HL-60 (cell line): Measurements from ENCODE around the gene ST6GALNAC1.

ENCODE experiments used
- CTCF ChIP-seq: IDR thresholded peaks from one replicate; pipeline ENCODE4 v1.5.1; 2011; ENCODE audit warnings: low read length, control low read depth, inconsistent platforms; ENCODE audit not compliant: insufficient read depth
- GABPA ChIP-seq: IDR thresholded peaks from 2 replicates; pipeline ENCODE4 v1.6.1; 2012; ENCODE audit warnings: low read depth
- POLR2AphosphoS5 ChIP-seq: IDR thresholded peaks from 2 replicates; pipeline ENCODE4 v1.6.1; 2012; ENCODE audit warnings: low read depth
- REST ChIP-seq: IDR thresholded peaks from 2 replicates; pipeline ENCODE4 v1.6.1; 2012; ENCODE audit warnings: low read depth; ENCODE audit not compliant: insufficient replicate concordance
- SPI1 ChIP-seq: IDR thresholded peaks from 2 replicates; pipeline ENCODE4 v1.6.1; 2012; ENCODE audit warnings: low read depth, mild to moderate bottlenecking, borderline replicate concordance

GRCh38 chr17:76579281-76579680 is 64.3 kb downstream of the ST6GALNAC1 start:
- TF ChIP-seq CTCF = no peak
- TF ChIP-seq POLR2AphosphoS5 = no peak
- TF ChIP-seq REST = no peak
- TF ChIP-seq GABPA = no peak
- no peak for TF ChIP-seq SPI1
